ENCODE data around the gene CTSE.

- TF ChIP-seq ZFX (IDR thresholded peaks at IDR 0.05; ENCODE audit: borderline replicate concordance) (no peak), CTCF (IDR thresholded peaks at IDR 0.05) (no peak)
Observed at GRCh38 chr1:206058927-206059292, 35.2 kb upstream of the CTSE start.

Measured in 22Rv1 (cell line).